GM19193 (cell line): Measurements from ENCODE around the gene LVRN.

Experiments
- POLR2A ChIP-seq: IDR thresholded peaks from 4 replicates; pipeline ENCODE4 v1.6.1; 2011; ENCODE audit not compliant: insufficient read depth, insufficient read length; ENCODE audit errors: extremely low read depth

Gene LVRN

GRCh38 chr5:115988002-115988401, 25.7 kb downstream of the LVRN start:
- no peak for TF ChIP-seq POLR2A

GRCh38 chr5:115992848-115993350, 30.6 kb downstream of the LVRN start:
- no peak for TF ChIP-seq POLR2A

GRCh38 chr5:115995351-115995750, 33.1 kb downstream of the LVRN start:
- no peak for TF ChIP-seq POLR2A

- TF ChIP-seq POLR2A, result no peak
Observed at GRCh38 chr5:116002116-116002906, 40.0 kb downstream of the LVRN start.

- no peak for TF ChIP-seq POLR2A
Observed at GRCh38 chr5:116004248-116004647, 42.0 kb downstream of the LVRN start.

- no peak for TF ChIP-seq POLR2A
Observed at GRCh38 chr5:116009806-116010205, 47.5 kb downstream of the LVRN start.

- no peak for TF ChIP-seq POLR2A
Observed at GRCh38 chr5:116011046-116011445, 48.8 kb downstream of the LVRN start.

GRCh38 chr5:116013207-116013785, 51.0 kb downstream of the LVRN start:
- TF ChIP-seq POLR2A, result no peak

- no peak for TF ChIP-seq POLR2A
Observed at GRCh38 chr5:116013936-116014335, 51.7 kb downstream of the LVRN start.

- TF ChIP-seq POLR2A, result no peak
Observed at GRCh38 chr5:116023619-116024018, 61.3 kb downstream of the LVRN start.

- TF ChIP-seq POLR2A, result no peak
Observed at GRCh38 chr5:116025866-116026265, 63.6 kb downstream of the LVRN start.

- TF ChIP-seq POLR2A, result no peak
Observed at GRCh38 chr5:116032094-116032517, 69.8 kb downstream of the LVRN start, which contains the start of gene ARL14EPL. TSS of gene ARL14EPL (plus strand) at chr5:116032472. CDS start at chr5:116051466, 18,994 bp downstream.

GRCh38 chr5:116032991-116033390, 70.7 kb downstream of the LVRN start:
- TF ChIP-seq POLR2A, result no peak

- no peak for TF ChIP-seq POLR2A
Observed at GRCh38 chr5:116035123-116035522, 72.8 kb downstream of the LVRN start.

GRCh38 chr5:116037236-116037822, 75.1 kb downstream of the LVRN start:
- TF ChIP-seq POLR2A, result no peak

GRCh38 chr5:116038817-116039216, 76.5 kb downstream of the LVRN start:
- no peak for TF ChIP-seq POLR2A

- no peak for TF ChIP-seq POLR2A
Observed at GRCh38 chr5:116042375-116042774, 80.1 kb downstream of the LVRN start.

GRCh38 chr5:116044073-116044472, 81.8 kb downstream of the LVRN start:
- TF ChIP-seq POLR2A, result no peak
